Loucy (cell line): ENCODE data around the gene FAM107B.

Experiments
- H2AFZ ChIP-seq: fragments of 200-600 bp; sonication (generic); 2 replicates; pipeline ENCODE4 v1.6.0; 2016; ENCODE audit warnings: antibody characterized with exemption, mild to moderate bottlenecking, low read length, moderate library complexity
- H3F3A ChIP-seq: fragments of 200-600 bp; 2 replicates; pipeline ENCODE4 v1.6.0; 2016; ENCODE audit warnings: antibody characterized with exemption, low read depth, mild to moderate bottlenecking
- H3K27me3 ChIP-seq: fragments of 200-600 bp; sonication (generic); 2 replicates; pipeline ENCODE4 v1.6.1; 2014; ENCODE audit warnings: low read length, mild to moderate bottlenecking; ENCODE audit not compliant: insufficient read depth, poor library complexity, severe bottlenecking
- H3K36me3 ChIP-seq: fragments of 200-600 bp; sonication (generic); 2 replicates; pipeline ENCODE4 v1.6.1; 2016; ENCODE audit warnings: low read length; ENCODE audit not compliant: insufficient read depth
- H3K4me1 ChIP-seq: fragments of 200-600 bp; sonication (generic); 2 replicates; pipeline ENCODE4 v1.5.1; 2014; ENCODE audit warnings: low read length, mild to moderate bottlenecking; ENCODE audit not compliant: insufficient read depth, poor library complexity, severe bottlenecking
- H3K4me2 ChIP-seq: fragments of 200-600 bp; sonication (generic); 2 replicates; pipeline ENCODE4 v1.6.0; 2014; ENCODE audit warnings: antibody characterized with exemption, low read length, low read depth, mild to moderate bottlenecking; ENCODE audit not compliant: poor library complexity, severe bottlenecking
- H3K4me3 ChIP-seq: fragments of 200-600 bp; sonication (generic); 2 replicates; pipeline ENCODE4 v1.5.1; 2014; ENCODE audit warnings: low read length, mild to moderate bottlenecking, mixed read lengths; ENCODE audit not compliant: poor library complexity, severe bottlenecking
- H3K79me2 ChIP-seq: fragments of 200-600 bp; sonication (generic); 2 replicates; pipeline ENCODE4 v1.6.1; 2014; ENCODE audit warnings: low read length; ENCODE audit not compliant: insufficient read depth
- H3K9ac ChIP-seq: fragments of 200-600 bp; sonication (generic); 2 replicates; pipeline ENCODE4 v1.6.0; 2014; ENCODE audit warnings: mild to moderate bottlenecking, low read depth, low read length, moderate library complexity; ENCODE audit not compliant: poor library complexity, severe bottlenecking
- H3K9me2 ChIP-seq: fragments of 200-600 bp; sonication (generic); replicated peaks from 2 replicates; pipeline ENCODE4 v1.6.1; 2016; ENCODE audit warnings: low read depth, low read length, mixed read lengths
- H3K9me3 ChIP-seq: fragments of 200-600 bp; sonication (generic); 2 replicates; pipeline ENCODE4 v1.6.1; 2014; ENCODE audit warnings: mild to moderate bottlenecking, antibody characterized with exemption, low read length, low read depth; ENCODE audit not compliant: insufficient read depth
- H4K20me1 ChIP-seq: fragments of 200-600 bp; sonication (generic); 2 replicates; pipeline ENCODE4 v1.6.0; 2014; ENCODE audit warnings: antibody characterized with exemption, low read length, mild to moderate bottlenecking; ENCODE audit not compliant: insufficient read depth, poor library complexity, severe bottlenecking
- EZH2phosphoT487 ChIP-seq: fragments of 200-600 bp; IDR thresholded peaks from 2 replicates; pipeline ENCODE4 v1.6.1; 2018; ENCODE audit warnings: antibody characterized with exemption, mild to moderate bottlenecking, moderate library complexity, borderline replicate concordance
- TF ChIP-seq, protein P1 (sequence below): fragments of 200-600 bp; sonication (generic); conservative IDR thresholded peaks from 2 replicates; pipeline ENCODE4 v1.5.1; 2014; ENCODE audit warnings: mild to moderate bottlenecking, antibody characterized with exemption, low read length

Gene FAM107B

DNA sequence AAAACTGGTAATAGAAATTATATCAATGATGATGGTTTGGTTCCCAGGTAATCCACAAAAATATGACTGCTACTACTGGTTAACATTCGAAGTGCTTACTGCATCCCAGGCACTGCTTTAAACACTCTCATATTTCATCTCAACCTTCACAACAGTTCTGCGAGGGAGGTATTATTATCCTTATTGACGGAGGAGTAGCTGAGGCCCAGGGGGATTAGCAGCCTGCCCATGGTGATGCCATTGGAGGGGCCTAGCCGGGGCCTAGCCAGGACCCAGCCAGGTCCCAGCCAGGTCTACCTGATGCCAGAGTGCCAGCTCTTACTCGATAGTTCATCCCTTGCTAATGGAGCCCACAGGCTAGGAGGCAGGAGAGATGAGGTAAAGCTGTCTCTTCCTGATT lies 217.1 kb downstream of the FAM107B start:
- H3K4me2 ChIP-seq: no peak overlapping the region
- H3K9me2 ChIP-seq: no peaks in the 10 kb centered on the region
- H3K36me3 ChIP-seq: no peaks in the 10 kb centered on the region
- peaks cover 21% of the 10 kb centered on the region for H4K20me1 ChIP-seq
- no peak overlapping the region for H2AFZ ChIP-seq
- H3K27me3 ChIP-seq: no peaks in the 10 kb centered on the region
- H3F3A ChIP-seq: no peaks in the 10 kb centered on the region; the same call in 1 of the 2 replicates
- H3K9me3 ChIP-seq: no peaks in the 10 kb centered on the region
- no peak overlapping the region for H3K4me3 ChIP-seq
- H3K79me2 ChIP-seq: peaks cover 66% of the 10 kb centered on the region
- no peak overlapping the region for H3K9ac ChIP-seq
- TF ChIP-seq, protein P1, sequence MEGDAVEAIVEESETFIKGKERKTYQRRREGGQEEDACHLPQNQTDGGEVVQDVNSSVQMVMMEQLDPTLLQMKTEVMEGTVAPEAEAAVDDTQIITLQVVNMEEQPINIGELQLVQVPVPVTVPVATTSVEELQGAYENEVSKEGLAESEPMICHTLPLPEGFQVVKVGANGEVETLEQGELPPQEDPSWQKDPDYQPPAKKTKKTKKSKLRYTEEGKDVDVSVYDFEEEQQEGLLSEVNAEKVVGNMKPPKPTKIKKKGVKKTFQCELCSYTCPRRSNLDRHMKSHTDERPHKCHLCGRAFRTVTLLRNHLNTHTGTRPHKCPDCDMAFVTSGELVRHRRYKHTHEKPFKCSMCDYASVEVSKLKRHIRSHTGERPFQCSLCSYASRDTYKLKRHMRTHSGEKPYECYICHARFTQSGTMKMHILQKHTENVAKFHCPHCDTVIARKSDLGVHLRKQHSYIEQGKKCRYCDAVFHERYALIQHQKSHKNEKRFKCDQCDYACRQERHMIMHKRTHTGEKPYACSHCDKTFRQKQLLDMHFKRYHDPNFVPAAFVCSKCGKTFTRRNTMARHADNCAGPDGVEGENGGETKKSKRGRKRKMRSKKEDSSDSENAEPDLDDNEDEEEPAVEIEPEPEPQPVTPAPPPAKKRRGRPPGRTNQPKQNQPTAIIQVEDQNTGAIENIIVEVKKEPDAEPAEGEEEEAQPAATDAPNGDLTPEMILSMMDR: no peak
- TF ChIP-seq EZH2phosphoT487: no peak
- peaks cover 58% of the 10 kb centered on the region for H3K4me1 ChIP-seq

DNA sequence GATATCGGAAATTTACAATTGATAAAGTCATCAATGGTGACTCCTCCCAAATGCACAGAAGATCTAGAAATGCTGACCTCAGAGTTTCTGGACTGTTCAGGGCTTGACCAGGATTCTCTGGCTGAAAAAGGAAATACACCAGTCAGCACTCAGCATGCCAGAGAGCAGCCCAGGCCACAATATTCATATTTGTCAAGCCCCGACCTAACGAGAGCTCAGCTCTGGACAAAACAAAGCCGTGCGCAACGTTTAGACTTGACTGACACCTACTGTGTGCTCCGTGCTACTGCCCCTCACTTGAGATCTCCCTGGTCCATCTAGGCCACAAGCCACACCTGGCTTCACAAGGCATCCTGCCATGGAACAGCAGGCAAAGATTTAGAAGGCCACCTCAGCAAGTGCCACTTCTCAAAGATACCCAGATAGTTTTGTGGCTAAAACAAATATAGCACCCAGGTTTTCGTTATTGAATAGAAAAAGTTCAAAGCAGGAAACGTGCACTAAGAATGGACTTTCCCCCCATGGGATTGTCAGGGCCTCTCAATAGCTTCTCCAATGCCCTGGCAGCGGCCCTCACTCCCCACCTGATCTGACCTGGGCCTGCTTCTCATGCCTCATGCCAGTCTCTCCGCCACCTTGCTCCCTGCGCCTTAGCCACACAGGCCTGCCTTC lies 218.3 kb downstream of the FAM107B start:
- H3K79me2 ChIP-seq: peaks cover 66% of the 10 kb centered on the region
- peaks cover 18% of the 10 kb centered on the region for H4K20me1 ChIP-seq
- H3K4me2 ChIP-seq: no peak overlapping the region
- no peak overlapping the region for H3K9ac ChIP-seq
- H3K9me2 ChIP-seq: no peaks in the 10 kb centered on the region
- no peaks in the 10 kb centered on the region for H3F3A ChIP-seq
- no peaks in the 10 kb centered on the region for H3K36me3 ChIP-seq
- no peaks in the 10 kb centered on the region for H3K27me3 ChIP-seq
- no peak overlapping the region for H2AFZ ChIP-seq
- H3K4me1 ChIP-seq: peaks cover 46% of the 10 kb centered on the region
- no peaks in the 10 kb centered on the region for H3K9me3 ChIP-seq
- TF ChIP-seq, protein P1: peak; percentile 24
- TF ChIP-seq EZH2phosphoT487: no peak
- no peak overlapping the region for H3K4me3 ChIP-seq

DNA sequence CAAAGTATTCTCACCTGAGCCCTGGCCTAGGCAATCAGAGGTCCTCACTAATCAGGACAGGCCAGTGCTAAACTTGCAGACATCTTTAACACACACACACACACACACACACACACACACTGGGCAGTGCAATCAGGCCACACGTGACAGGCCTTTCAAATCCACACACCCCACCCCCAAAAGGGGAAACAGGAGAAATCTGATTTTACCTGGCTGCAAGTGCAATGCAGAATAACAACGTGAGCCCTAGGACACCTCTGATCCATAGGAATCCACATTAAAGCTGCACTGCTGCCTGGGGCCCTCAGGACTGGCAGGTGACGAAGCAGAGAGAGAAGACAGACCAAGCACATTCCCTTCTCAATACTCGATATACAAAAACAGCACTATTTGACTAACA lies 218.9 kb downstream of the FAM107B start:
- no peak overlapping the region for H3K4me3 ChIP-seq
- H3K4me2 ChIP-seq: no peak overlapping the region
- peaks cover 63% of the 10 kb centered on the region for H3K79me2 ChIP-seq
- H3K9me3 ChIP-seq: no peaks in the 10 kb centered on the region
- TF ChIP-seq EZH2phosphoT487: no peak
- TF ChIP-seq, protein P1: no peak
- peaks cover 40% of the 10 kb centered on the region for H3K4me1 ChIP-seq
- peaks cover 12% of the 10 kb centered on the region for H4K20me1 ChIP-seq
- H3K9ac ChIP-seq: no peak overlapping the region
- H3K9me2 ChIP-seq: no peaks in the 10 kb centered on the region
- H2AFZ ChIP-seq: no peak overlapping the region
- no peaks in the 10 kb centered on the region for H3F3A ChIP-seq
- no peaks in the 10 kb centered on the region for H3K27me3 ChIP-seq
- no peaks in the 10 kb centered on the region for H3K36me3 ChIP-seq
